GM23338 (cell line): ENCODE results near the gene SLC15A1. TPM values are rescaled to one million over a fixed set of nuclear protein-coding genes. Genes with fewer than 3 reads are reported as not detected.

Experiments
- ATAC-seq: fragments of 200-7000 bp; cut with Tn5 transposase; 3 replicates; pipeline ENCODE4 v1.9.1; 2020
- DNase-seq: peaks from one replicate; pipeline ENCODE4 v3.0.0-alpha.2; 2015; ENCODE audit warnings: low spot score
- H2AFZ ChIP-seq: fragments of 200-600 bp; sonication (generic); 2 replicates; pipeline ENCODE4 v1.8.0; 2016; ENCODE audit warnings: antibody characterized with exemption, mild to moderate bottlenecking, moderate library complexity
- H3F3A ChIP-seq: fragments of 200-600 bp; sonication (generic); replicated peaks from 2 replicates; pipeline ENCODE4 v1.8.0; 2017; ENCODE audit warnings: antibody characterized with exemption, mixed run types, low read depth
- H3K27ac ChIP-seq: fragments of 200-600 bp; sonication (generic); 2 replicates; pipeline ENCODE4 v1.6.1; 2016; ENCODE audit warnings: low read depth
- H3K27me3 ChIP-seq: fragments of 200-600 bp; sonication (generic); 2 replicates; pipeline ENCODE4 v1.8.0; 2016; ENCODE audit warnings: mild to moderate bottlenecking, mixed run types, moderate library complexity; ENCODE audit not compliant: insufficient read depth
- H3K36me3 ChIP-seq: fragments of 200-600 bp; sonication (generic); 2 replicates; pipeline ENCODE4 v1.8.0; 2016; ENCODE audit warnings: mild to moderate bottlenecking; ENCODE audit not compliant: insufficient read depth
- H3K4me1 ChIP-seq: fragments of 200-600 bp; sonication (generic); 2 replicates; pipeline ENCODE4 v1.8.0; 2016; ENCODE audit warnings: mild to moderate bottlenecking, moderate library complexity; ENCODE audit not compliant: insufficient read depth
- H3K4me2 ChIP-seq: fragments of 200-600 bp; sonication (generic); 2 replicates; pipeline ENCODE4 v1.7.1; 2017; ENCODE audit warnings: mixed run types
- H3K4me3 ChIP-seq: fragments of 200-600 bp; sonication (generic); 2 replicates; pipeline ENCODE4 v1.6.1; 2016; ENCODE audit warnings: mixed run types
- H3K79me2 ChIP-seq: fragments of 200-600 bp; sonication (generic); replicated peaks from 2 replicates; pipeline ENCODE4 v1.8.0; 2017; ENCODE audit warnings: mild to moderate bottlenecking; ENCODE audit not compliant: insufficient read depth
- H3K9me2 ChIP-seq: fragments of 200-600 bp; sonication (generic); 2 replicates; pipeline ENCODE4 v1.8.0; 2017; ENCODE audit not compliant: insufficient read depth
- H4K20me1 ChIP-seq: fragments of 200-600 bp; sonication (generic); replicated peaks from 2 replicates; pipeline ENCODE4 v1.8.0; 2017; ENCODE audit warnings: mild to moderate bottlenecking; ENCODE audit not compliant: insufficient read depth
- H3K27ac Mint-ChIP-seq: 2 replicates; pipeline ENCODE4 v1.8.0; 2020; ENCODE audit warnings: inconsistent platforms, mild to moderate bottlenecking, moderate library complexity, mixed read lengths
- H3K27me3 Mint-ChIP-seq: 3 replicates; pipeline ENCODE4 v1.8.0; 2022; ENCODE audit warnings: low read depth, mild to moderate bottlenecking, moderate library complexity, mixed read lengths, inconsistent platforms; ENCODE audit not compliant: insufficient read depth, poor library complexity
- H3K36me3 Mint-ChIP-seq: 3 replicates; pipeline ENCODE4 v1.8.0; 2021; ENCODE audit warnings: low read depth, mild to moderate bottlenecking, inconsistent platforms, moderate library complexity, mixed read lengths
- H3K4me1 Mint-ChIP-seq: 3 replicates; pipeline ENCODE4 v1.8.0; 2020; ENCODE audit warnings: mild to moderate bottlenecking, inconsistent platforms, mixed read lengths
- H3K4me3 Mint-ChIP-seq: 3 replicates; pipeline ENCODE4 v1.8.0; 2021; ENCODE audit warnings: moderate library complexity, mild to moderate bottlenecking, inconsistent platforms, mixed read lengths
- H3K9me3 Mint-ChIP-seq: 3 replicates; pipeline ENCODE4 v1.8.0; 2020; ENCODE audit warnings: moderate library complexity, mild to moderate bottlenecking, inconsistent platforms, mixed read lengths
- CREB1 ChIP-seq: fragments of 250-450 bp; sonication (Bioruptor Pico); IDR thresholded peaks from 2 replicates; pipeline ENCODE4 v1.5.0; 2020; ENCODE audit warnings: low read depth, mild to moderate bottlenecking, moderate library complexity
- JUNB ChIP-seq: IDR thresholded peaks from one replicate; pipeline ENCODE4 v1.6.1; 2016; ENCODE audit warnings: antibody characterized with exemption; ENCODE audit not compliant: unreplicated experiment
- NANOG ChIP-seq: IDR thresholded peaks from 2 replicates; pipeline ENCODE4 v1.6.1; 2016; ENCODE audit warnings: antibody characterized with exemption, borderline replicate concordance
- POLR2AphosphoS5 ChIP-seq: IDR thresholded peaks from 2 replicates; pipeline ENCODE4 v1.6.1; 2016; ENCODE audit warnings: antibody characterized with exemption, low read depth
- STAT1 ChIP-seq: IDR thresholded peaks from one replicate; pipeline ENCODE4 v1.6.1; 2016; ENCODE audit warnings: antibody characterized with exemption; ENCODE audit not compliant: unreplicated experiment
- ZNF114 ChIP-seq: fragments of 250-450 bp; sonication (Bioruptor Pico); IDR thresholded peaks from 2 replicates; pipeline ENCODE4 v1.5.0; 2020; ENCODE audit warnings: mild to moderate bottlenecking, moderate library complexity
- ZNF331 ChIP-seq: fragments of 250-450 bp; sonication (Bioruptor Pico); IDR thresholded peaks from 2 replicates; pipeline ENCODE4 v1.5.0; 2020; ENCODE audit warnings: low read depth, mild to moderate bottlenecking, moderate library complexity
- polyA plus RNA-seq: library from polyadenylated mRNA; unstranded; fragments of >200 nt; fragmentation: Nextera tagmentation; extraction: Ambion mirVana; gene quantifications from 2 replicates; pipeline ENCODE4 v1.2.1, GENCODE V29; 2016
- total RNA-seq: library from RNA; depleted of rRNA; stranded (reverse); fragments of >200 nt; shearing (Covaris generic); gene quantifications from 2 replicates; pipeline ENCODE4 v1.2.3, GENCODE V29; 2014
- TF ChIP-seq, protein P1 (sequence below): IDR thresholded peaks from one replicate; pipeline ENCODE4 v1.6.1; 2018; ENCODE audit warnings: antibody characterized with exemption; ENCODE audit not compliant: unreplicated experiment
- TF ChIP-seq, protein P2 (sequence below), 2 experiments: fragments of 200-600 bp in 1 of 2; sonication (generic) in 1 of 2; conservative IDR thresholded peaks; 2 replicates each; pipeline versions ENCODE4 v1.5.1 to v1.6.1; 2016 to 2017; ENCODE audit warnings: antibody characterized with exemption in 2 of 2, low read depth in 2 of 2, mild to moderate bottlenecking in 2 of 2, moderate library complexity in 1 of 2

The SLC15A1 gene
- total and polyA plus RNA-seq, 2 experiments from 2014 or later = 1.6 to 3.0 TPM

DNA sequence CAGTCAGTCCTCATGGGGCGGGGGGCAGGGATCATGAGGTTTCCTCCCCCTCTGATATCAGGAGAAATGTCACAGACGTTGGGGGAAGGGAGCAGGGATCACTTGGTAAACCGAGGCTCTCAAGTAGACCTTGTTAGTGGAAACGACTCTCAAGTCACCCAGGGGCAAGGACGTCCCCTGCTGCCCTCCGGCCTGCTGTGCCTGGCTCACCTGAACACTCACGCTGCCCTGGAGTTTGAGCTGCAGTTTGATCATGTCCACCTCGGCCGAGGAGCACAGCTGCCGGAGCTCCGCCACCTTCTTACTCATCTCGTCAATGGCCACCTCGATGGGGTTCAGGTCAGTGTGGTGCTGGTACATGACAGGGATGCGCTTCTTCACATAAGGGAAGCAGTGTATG lies 47.6 kb upstream of the SLC15A1 start:
- H3K27ac ChIP-seq = no peak overlapping the region
- no peaks in the 10 kb centered on the region for H3K27me3 ChIP-seq
- no peak overlapping the region for H2AFZ ChIP-seq
- no peak overlapping the region for H3K4me2 ChIP-seq
- no peaks in the 10 kb centered on the region for H3F3A ChIP-seq
- no peaks in the 10 kb centered on the region for H3K36me3 ChIP-seq
- H3K9me3 Mint-ChIP-seq = no peaks in the 10 kb centered on the region
- no peak overlapping the region for H3K27ac Mint-ChIP-seq
- H3K4me3 Mint-ChIP-seq = no peak overlapping the region
- peaks cover 2% of the 10 kb centered on the region for H3K27me3 Mint-ChIP-seq
- H3K4me1 ChIP-seq = no peaks in the 10 kb centered on the region
- DNase-seq (no peak), ATAC-seq (no peak)
- H3K36me3 Mint-ChIP-seq = 0 out of 3 replicates have a peak, but pooled peaks cover 3% of the 10 kb centered on the region
- no peaks in the 10 kb centered on the region for H4K20me1 ChIP-seq
- H3K9me2 ChIP-seq = 0 out of 2 replicates have a peak, but pooled peaks cover 4% of the 10 kb centered on the region
- TF ChIP-seq POLR2AphosphoS5 = no peak
- TF ChIP-seq, protein P1, sequence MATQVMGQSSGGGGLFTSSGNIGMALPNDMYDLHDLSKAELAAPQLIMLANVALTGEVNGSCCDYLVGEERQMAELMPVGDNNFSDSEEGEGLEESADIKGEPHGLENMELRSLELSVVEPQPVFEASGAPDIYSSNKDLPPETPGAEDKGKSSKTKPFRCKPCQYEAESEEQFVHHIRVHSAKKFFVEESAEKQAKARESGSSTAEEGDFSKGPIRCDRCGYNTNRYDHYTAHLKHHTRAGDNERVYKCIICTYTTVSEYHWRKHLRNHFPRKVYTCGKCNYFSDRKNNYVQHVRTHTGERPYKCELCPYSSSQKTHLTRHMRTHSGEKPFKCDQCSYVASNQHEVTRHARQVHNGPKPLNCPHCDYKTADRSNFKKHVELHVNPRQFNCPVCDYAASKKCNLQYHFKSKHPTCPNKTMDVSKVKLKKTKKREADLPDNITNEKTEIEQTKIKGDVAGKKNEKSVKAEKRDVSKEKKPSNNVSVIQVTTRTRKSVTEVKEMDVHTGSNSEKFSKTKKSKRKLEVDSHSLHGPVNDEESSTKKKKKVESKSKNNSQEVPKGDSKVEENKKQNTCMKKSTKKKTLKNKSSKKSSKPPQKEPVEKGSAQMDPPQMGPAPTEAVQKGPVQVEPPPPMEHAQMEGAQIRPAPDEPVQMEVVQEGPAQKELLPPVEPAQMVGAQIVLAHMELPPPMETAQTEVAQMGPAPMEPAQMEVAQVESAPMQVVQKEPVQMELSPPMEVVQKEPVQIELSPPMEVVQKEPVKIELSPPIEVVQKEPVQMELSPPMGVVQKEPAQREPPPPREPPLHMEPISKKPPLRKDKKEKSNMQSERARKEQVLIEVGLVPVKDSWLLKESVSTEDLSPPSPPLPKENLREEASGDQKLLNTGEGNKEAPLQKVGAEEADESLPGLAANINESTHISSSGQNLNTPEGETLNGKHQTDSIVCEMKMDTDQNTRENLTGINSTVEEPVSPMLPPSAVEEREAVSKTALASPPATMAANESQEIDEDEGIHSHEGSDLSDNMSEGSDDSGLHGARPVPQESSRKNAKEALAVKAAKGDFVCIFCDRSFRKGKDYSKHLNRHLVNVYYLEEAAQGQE = no peak
- TF ChIP-seq JUNB = no peak
- no peak for TF ChIP-seq CREB1
- no peak for TF ChIP-seq ZNF331 (CRISPR knock-in tag)
- no peak for TF ChIP-seq NANOG
- TF ChIP-seq, protein P2, sequence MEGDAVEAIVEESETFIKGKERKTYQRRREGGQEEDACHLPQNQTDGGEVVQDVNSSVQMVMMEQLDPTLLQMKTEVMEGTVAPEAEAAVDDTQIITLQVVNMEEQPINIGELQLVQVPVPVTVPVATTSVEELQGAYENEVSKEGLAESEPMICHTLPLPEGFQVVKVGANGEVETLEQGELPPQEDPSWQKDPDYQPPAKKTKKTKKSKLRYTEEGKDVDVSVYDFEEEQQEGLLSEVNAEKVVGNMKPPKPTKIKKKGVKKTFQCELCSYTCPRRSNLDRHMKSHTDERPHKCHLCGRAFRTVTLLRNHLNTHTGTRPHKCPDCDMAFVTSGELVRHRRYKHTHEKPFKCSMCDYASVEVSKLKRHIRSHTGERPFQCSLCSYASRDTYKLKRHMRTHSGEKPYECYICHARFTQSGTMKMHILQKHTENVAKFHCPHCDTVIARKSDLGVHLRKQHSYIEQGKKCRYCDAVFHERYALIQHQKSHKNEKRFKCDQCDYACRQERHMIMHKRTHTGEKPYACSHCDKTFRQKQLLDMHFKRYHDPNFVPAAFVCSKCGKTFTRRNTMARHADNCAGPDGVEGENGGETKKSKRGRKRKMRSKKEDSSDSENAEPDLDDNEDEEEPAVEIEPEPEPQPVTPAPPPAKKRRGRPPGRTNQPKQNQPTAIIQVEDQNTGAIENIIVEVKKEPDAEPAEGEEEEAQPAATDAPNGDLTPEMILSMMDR (conservative IDR thresholded peaks at IDR 0.05; ENCODE audit: low read depth in 2 of 2) = no peak
- TF ChIP-seq STAT1 = no peak
- H3K4me3 ChIP-seq = no peak overlapping the region
- H3K79me2 ChIP-seq = no peaks in the 10 kb centered on the region
- peaks cover 7% of the 10 kb centered on the region; the same call in 2 of the 3 replicates for H3K4me1 Mint-ChIP-seq

DNA sequence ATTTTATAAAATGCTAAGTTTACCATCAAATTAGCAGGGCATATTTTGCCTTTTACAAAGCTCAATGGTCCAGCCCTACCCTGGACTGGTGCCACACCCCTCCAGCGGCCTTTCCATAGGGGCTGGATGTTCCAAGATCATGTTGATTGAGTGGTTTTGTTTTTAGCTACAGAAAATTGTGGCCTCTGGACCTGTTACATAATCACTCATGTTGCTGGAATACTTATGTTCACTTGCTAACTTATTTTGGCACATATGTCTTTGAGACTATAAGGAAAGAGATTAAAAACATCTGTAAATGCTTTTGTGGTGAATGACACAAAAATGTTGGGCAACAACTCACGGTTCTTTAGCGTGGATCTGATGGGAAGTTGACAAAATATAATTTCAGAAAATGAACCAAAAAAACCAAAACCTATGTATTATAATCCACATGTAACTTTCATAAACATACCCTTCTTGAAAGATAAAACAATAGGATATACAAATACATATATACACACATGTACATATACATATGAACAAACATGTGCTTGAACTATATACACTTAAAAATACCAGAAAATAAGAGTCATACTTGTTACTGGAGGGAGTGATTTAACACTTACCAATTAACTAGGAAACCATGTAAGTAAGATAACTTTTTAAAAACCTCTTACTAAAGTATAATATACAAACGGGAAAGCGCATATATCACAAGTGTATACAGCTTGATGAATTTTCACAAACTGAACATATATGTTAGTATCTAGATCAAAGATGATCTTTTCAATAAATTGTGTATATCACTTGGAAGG lies 46.6 kb upstream of the SLC15A1 start:
- H2AFZ ChIP-seq = no peak overlapping the region
- H3K27ac ChIP-seq = no peak overlapping the region
- H3K4me3 ChIP-seq = no peak overlapping the region
- no peaks in the 10 kb centered on the region for H3F3A ChIP-seq
- Mint-ChIP-seq H3K36me3 (peaks cover 4% of the 10 kb centered on the region; the same call in 1 of the 3 replicates), H3K27ac (no peak overlapping the region), H3K4me1 (peaks cover 7% of the 10 kb centered on the region; the same call in 2 of the 3 replicates), H3K9me3 (no peaks in the 10 kb centered on the region), H3K27me3 (peaks cover 2% of the 10 kb centered on the region), H3K4me3 (no peak overlapping the region)
- H3K36me3 ChIP-seq = no peaks in the 10 kb centered on the region
- no peaks in the 10 kb centered on the region for H3K79me2 ChIP-seq
- DNase-seq (no peak), ATAC-seq (no peak)
- H4K20me1 ChIP-seq = no peaks in the 10 kb centered on the region; the same call in 1 of the 2 replicates
- H3K4me2 ChIP-seq = no peak overlapping the region
- H3K4me1 ChIP-seq = no peaks in the 10 kb centered on the region
- H3K9me2 ChIP-seq = peaks cover 9% of the 10 kb centered on the region; the same call in 1 of the 2 replicates
- H3K27me3 ChIP-seq = no peaks in the 10 kb centered on the region
- TF ChIP-seq, protein P1 = no peak
- no peak for TF ChIP-seq ZNF114 (CRISPR knock-in tag)
